Fibroblast of lung (primary cell): ENCODE data around the gene SPRED2.

Experiments
- CTCF ChIP-seq, 2 donors: IDR thresholded peaks in 1 of 2; conservative IDR thresholded peaks in 1 of 2; 1 replicate in 1 of 2; 2 replicates in 1 of 2; pipeline ENCODE4 v1.5.1; 2011 to 2012; ENCODE audit warnings: low read length in 2 of 2, control low read depth in 1 of 2, inconsistent platforms in 1 of 2, low read depth in 1 of 2, mild to moderate bottlenecking in 1 of 2
- EZH2 ChIP-seq: IDR thresholded peaks from 2 replicates; pipeline ENCODE4 v1.5.1; 2012; ENCODE audit warnings: low read length, control low read depth, mild to moderate bottlenecking; ENCODE audit errors: missing control alignments

GRCh38 chr2:65393046-65393445 lies 39.4 kb downstream of the SPRED2 start:
- TF ChIP-seq CTCF (conservative IDR thresholded peaks at IDR 0.05 in 1 of 2, IDR thresholded peaks at IDR 0.05 in 1 of 2; ENCODE audit: low read depth in 1 of 2, low read length in 2 of 2) (no peak), EZH2 (no peak)
